Measurements from ENCODE around the gene IL10RA.
"Not testable (repeated sequence)": the region's sequence is repeated elsewhere in the genome, so short reads cannot be mapped to it uniquely, and the experiment has no call there.

IL10RA gene

GRCh38 chr11:117985953-117986887 lies at the start of gene IL10RA:
Gene IL10RA, plus strand, starts transcription at chr11:117986394. Its CDS starts 74 bp downstream, at chr11:117986468.
- DNase-seq = peak; percentile 47

GRCh38 chr11:117936973-117937372 lies 49.2 kb upstream of the IL10RA start:
- no peak for DNase-seq

- DNase-seq = no peak
These were observed 45.5 kb upstream of the IL10RA start for GRCh38 chr11:117940736-117941135.

GRCh38 chr11:117941163-117941707 lies 45.0 kb upstream of the IL10RA start:
- DNase-seq = no peak

- DNase-seq = no peak
These were observed 44.1 kb upstream of the IL10RA start for GRCh38 chr11:117941976-117942654.

GRCh38 chr11:117944554-117944953 lies 41.6 kb upstream of the IL10RA start:
- no peak for DNase-seq

- DNase-seq = no peak
These were observed 41.0 kb upstream of the IL10RA start for GRCh38 chr11:117945047-117945810.

- no peak for DNase-seq
These were observed 39.9 kb upstream of the IL10RA start for GRCh38 chr11:117946156-117946841.

GRCh38 chr11:117946842-117947526 lies 39.2 kb upstream of the IL10RA start:
- DNase-seq = peak; percentile 61

GRCh38 chr11:117947751-117948150 lies 38.4 kb upstream of the IL10RA start:
- not testable (repeated sequence) for DNase-seq

GRCh38 chr11:117948466-117948865 lies 37.7 kb upstream of the IL10RA start:
- not testable (repeated sequence) for DNase-seq

- DNase-seq = no peak
These were observed 37.1 kb upstream of the IL10RA start for GRCh38 chr11:117949062-117949461.

- DNase-seq = no peak
These were observed 35.9 kb upstream of the IL10RA start for GRCh38 chr11:117950301-117950700.

GRCh38 chr11:117950993-117951961 lies 34.9 kb upstream of the IL10RA start:
- DNase-seq = no peak

GRCh38 chr11:117953024-117953671 lies 33.0 kb upstream of the IL10RA start:
- DNase-seq = no peak

GRCh38 chr11:117958949-117959348 lies 27.2 kb upstream of the IL10RA start:
- no peak for DNase-seq

GRCh38 chr11:117959438-117960149 lies 26.6 kb upstream of the IL10RA start:
- DNase-seq = no peak

- DNase-seq = no peak
These were observed 25.8 kb upstream of the IL10RA start for GRCh38 chr11:117960406-117960805.

GRCh38 chr11:117961896-117962295 lies 24.3 kb upstream of the IL10RA start:
- no peak for DNase-seq
